ENCODE results near the gene MAN1A2. TPM values are rescaled to one million over a fixed set of nuclear protein-coding genes. Genes with fewer than 3 reads are reported as not detected.

MAN1A2 gene
- polyA plus RNA-seq, 3 donors, result 4.0 to 10.5 (median 7.2) TPM

- no peak for DNase-seq
- Histone ChIP-seq H3K79me2 (ENCODE audit: insufficient read depth, low read length) (peaks cover 96% of the 10 kb centered on the region), H3K9ac (ENCODE audit: insufficient read depth, low read length, poor library complexity, severe bottlenecking) (no peak overlapping the region), H3K36me3 (replicated peaks in 1 of 2; ENCODE audit: control insufficient read depth in 1 of 2, insufficient read depth in 2 of 2, low read length in 2 of 2) (no peaks in the 10 kb centered on the region), H3K4me2 (replicated peaks; ENCODE audit: extremely low read depth, low read length, poor library complexity, severe bottlenecking) (no peak overlapping the region), H3K27me3 (ENCODE audit: control insufficient read depth in 2 of 2, insufficient read depth in 2 of 2, low read length in 2 of 2) (no peaks in the 10 kb centered on the region), H4K20me1 (ENCODE audit: insufficient read depth, low read length) (peaks cover 52% of the 10 kb centered on the region), H3K9me3 (replicated peaks in 1 of 2; ENCODE audit: control insufficient read depth in 1 of 2, insufficient read depth in 1 of 2, low read length in 2 of 2) (peaks cover 0 to 4% of the 10 kb centered on the region in 2 donors), H3K4me3 (replicated peaks in 1 of 3; ENCODE audit: low read depth in 2 of 3, low read length in 3 of 3) (no peak overlapping the region), H3K4me1 (ENCODE audit: control insufficient read depth in 1 of 2, insufficient read depth in 2 of 2, low read length in 2 of 2) (peaks cover 3 to 12% of the 10 kb centered on the region in 2 donors), H2AFZ (ENCODE audit: insufficient read depth, low read depth, low read length, poor library complexity, severe bottlenecking) (no peak overlapping the region), H3K27ac (ENCODE audit: low read depth in 1 of 2, low read length in 2 of 2) (no peak overlapping the region)
- WGBS (ENCODE audit: insufficient coverage), result no CpG with 5 or more reads among the region's 1 CpG
- Mint-ChIP-seq H3K36me3 (peaks cover 5 to 7% of the 10 kb centered on the region in 2 donors), H3K9me3 (peaks cover 0 to 10% (median 4%) of the 10 kb centered on the region in 7 donors), H3K27me3 (ENCODE audit: low read depth in 3 of 3) (peaks cover 0 to 2% (median 0%) of the 10 kb centered on the region in 3 donors), H3K4me1 (peaks cover 32% of the 10 kb centered on the region), H3K27ac (no peak overlapping the region), H3K4me3 (no peak overlapping the region)
- intact Hi-C loops (cut with micrococcal nuclease), result no loop called here
- TF ChIP-seq CTCF (IDR thresholded peaks at IDR 0.05), result no peak
Observed at GRCh38 chr1:117375327-117375726, 8.1 kb downstream of the MAN1A2 start.

GRCh38 chr1:117387060-117387633, 19.9 kb downstream of the MAN1A2 start:
- Histone ChIP-seq H3K9me3 (replicated peaks in 1 of 2; ENCODE audit: control insufficient read depth in 1 of 2, insufficient read depth in 1 of 2, low read length in 2 of 2) (peaks cover 3 to 6% of the 10 kb centered on the region in 2 donors), H3K9ac (ENCODE audit: insufficient read depth, low read length, poor library complexity, severe bottlenecking) (no peak overlapping the region), H3K36me3 (replicated peaks in 1 of 2; ENCODE audit: control insufficient read depth in 1 of 2, insufficient read depth in 2 of 2, low read length in 2 of 2) (no peaks in the 10 kb centered on the region), H4K20me1 (ENCODE audit: insufficient read depth, low read length) (peaks cover 49% of the 10 kb centered on the region), H3K27ac (ENCODE audit: low read depth in 1 of 2, low read length in 2 of 2) (no peak overlapping the region), H3K4me1 (ENCODE audit: control insufficient read depth in 1 of 2, insufficient read depth in 2 of 2, low read length in 2 of 2) (no peaks in the 10 kb centered on the region), H3K27me3 (ENCODE audit: control insufficient read depth in 2 of 2, insufficient read depth in 2 of 2, low read length in 2 of 2) (no peaks in the 10 kb centered on the region), H3K4me2 (replicated peaks; ENCODE audit: extremely low read depth, low read length, poor library complexity, severe bottlenecking) (no peak overlapping the region), H2AFZ (ENCODE audit: insufficient read depth, low read depth, low read length, poor library complexity, severe bottlenecking) (no peak overlapping the region), H3K4me3 (replicated peaks in 1 of 3; ENCODE audit: low read depth in 2 of 3, low read length in 3 of 3) (no peak overlapping the region), H3K79me2 (ENCODE audit: insufficient read depth, low read length) (peaks cover 58% of the 10 kb centered on the region)
- no peak overlapping the region for H3K27ac Mint-ChIP-seq
- no peak for DNase-seq
- no CpG with 5 or more reads among the region's 2 CpGs for WGBS (ENCODE audit: insufficient coverage)
- no peak for TF ChIP-seq CTCF (IDR thresholded peaks at IDR 0.05)
- no peaks in the 10 kb centered on the region for H3K27me3 Mint-ChIP-seq (ENCODE audit: low read depth in 3 of 3)
- peaks cover 15% of the 10 kb centered on the region for H3K4me1 Mint-ChIP-seq
- peaks cover 6 to 16% (median 9%) of the 10 kb centered on the region in 7 donors for H3K9me3 Mint-ChIP-seq
- intact Hi-C loops (cut with micrococcal nuclease), result no loop called here
- peaks cover 4 to 6% of the 10 kb centered on the region in 2 donors for H3K36me3 Mint-ChIP-seq
- no peak overlapping the region for H3K4me3 Mint-ChIP-seq
